ENCODE measurements around the gene GLTP. TPM values are rescaled to one million over a fixed set of nuclear protein-coding genes. Genes with fewer than 3 reads are reported as not detected.

GLTP gene
- total RNA-seq, 1 experiment from 2014 or later = 15.5 TPM

- no peak overlapping the region for H3K4me3 Mint-ChIP-seq
- no peak overlapping the region for H3K23ac ChIP-seq (ENCODE audit: insufficient read length, low read depth, low read length)
These were observed 61.3 kb downstream of the GLTP start for GRCh38 chr12:109818905-109819500.

More at GRCh38 chr12:109818905-109819500, 61.3 kb downstream of the GLTP start:
- no peak overlapping the region for H3K9ac ChIP-seq (ENCODE audit: extremely low read depth, insufficient read length, low read length)
- no peak overlapping the region for H3T11ph ChIP-seq (ENCODE audit: low read length)
- H3K9me3 ChIP-seq (ENCODE audit: control insufficient read depth, low read depth, low read length) = no peaks in the 10 kb centered on the region
- H3K4me1 ChIP-seq (ENCODE audit: insufficient read depth, low read length) = no peaks in the 10 kb centered on the region
- no peak overlapping the region for H3K4me2 ChIP-seq (ENCODE audit: insufficient read depth, insufficient read length, low read length)
- DNase-seq = no peak
- no peak overlapping the region for H4K5ac ChIP-seq (ENCODE audit: insufficient read length, low read depth, low read length)
- H2BK12ac ChIP-seq (ENCODE audit: insufficient read length, low read depth, low read length) = no peak overlapping the region
- H2BK20ac ChIP-seq (ENCODE audit: low read depth, low read length, poor library complexity, severe bottlenecking) = no peak overlapping the region
- TF ChIP-seq CTCF (conservative IDR thresholded peaks at IDR 0.05) = no peak
- no peak overlapping the region for H3K27ac ChIP-seq (ENCODE audit: insufficient read length, low read depth, low read length)
- no peaks in the 10 kb centered on the region for H3K27me3 ChIP-seq (ENCODE audit: insufficient read depth, low read length)
- Mint-ChIP-seq H3K36me3 (ENCODE audit: insufficient read depth in 1 of 3, low read depth in 3 of 3) (no peaks in the 10 kb centered on the region), H3K4me1 (peaks cover 15 to 20% of the 10 kb centered on the region in 2 experiments), H3K9me3 (no peaks in the 10 kb centered on the region), H3K27me3 (ENCODE audit: low read depth) (no peaks in the 10 kb centered on the region), H3K27ac (peak overlapping the region in 1 of 3 experiments; percentile 53; a peak in 2 of 7 replicates)
- no peak overlapping the region for H2BK5ac ChIP-seq (ENCODE audit: insufficient read length, low read length)
- no peaks in the 10 kb centered on the region for H3K23me2 ChIP-seq (ENCODE audit: insufficient read length, low read depth, low read length, poor library complexity, severe bottlenecking)
- no peak overlapping the region; the same call in 1 of the 2 replicates for H3K14ac ChIP-seq (ENCODE audit: insufficient read depth, low read length)
- H3K18ac ChIP-seq (ENCODE audit: insufficient read length, low read depth, low read length) = peak overlapping the region; percentile 47
- H3K79me2 ChIP-seq (ENCODE audit: insufficient read depth, low read length) = no peaks in the 10 kb centered on the region
- H3K56ac ChIP-seq (ENCODE audit: insufficient read length, low read depth, low read length) = no peak overlapping the region
- H2BK15ac ChIP-seq (ENCODE audit: low read depth, low read length) = no peak overlapping the region
- H4K91ac ChIP-seq (ENCODE audit: insufficient read length, low read depth, low read length) = no peak overlapping the region
- H3K79me1 ChIP-seq (ENCODE audit: insufficient read depth, low read depth, low read length, poor library complexity, severe bottlenecking) = no peaks in the 10 kb centered on the region
- H2AFZ ChIP-seq (ENCODE audit: low read length) = no peak overlapping the region
- H3K4ac ChIP-seq (ENCODE audit: low read depth, low read length) = no peak overlapping the region
- H4K20me1 ChIP-seq (ENCODE audit: control insufficient read depth, insufficient read depth, insufficient read length) = peaks cover 2% of the 10 kb centered on the region
- no peak overlapping the region for H4K8ac ChIP-seq (replicated peaks; ENCODE audit: insufficient read length, low read depth, low read length)
- no peak overlapping the region for H2BK120ac ChIP-seq (ENCODE audit: low read depth, low read length, poor library complexity, severe bottlenecking)
- WGBS (ENCODE audit: extremely low coverage, insufficient read length, low lambda C conversion rate) = no CpG with 5 or more reads among the region's 10 CpGs
- H2AK5ac ChIP-seq (ENCODE audit: insufficient read length, low read length) = no peak overlapping the region

Measured in H9 (cell line).